Esophagus muscularis mucosa (tissue), 4 donors: Measurements from ENCODE around the gene NBEA. TPM values are rescaled to one million over a fixed set of nuclear protein-coding genes. Genes with fewer than 3 reads are reported as not detected.

Experiments used
- DNase-seq: peaks from one replicate; pipeline ENCODE4 v3.0.0-alpha.2; 2017; ENCODE audit errors: extremely low spot score
- H3K27ac ChIP-seq, 4 donors: fragments of 200-600 bp; sonication (generic); replicated peaks in 1 of 4; 1 replicate in 3 of 4; 2 replicates in 1 of 4; pipeline ENCODE4 v1.5.1; 2016 to 2019; ENCODE audit warnings: mild to moderate bottlenecking in 1 of 4
- H3K27me3 ChIP-seq, 4 donors: fragments of 200-600 bp; sonication (generic); one replicate each; pipeline versions ENCODE4 v1.5.1 to v1.6.0; 2016 to 2019
- H3K36me3 ChIP-seq, 4 donors: fragments of 200-600 bp; sonication (generic); one replicate each; pipeline ENCODE4 v1.5.1; 2016 to 2019
- H3K4me1 ChIP-seq, 4 donors: fragments of 200-600 bp; sonication (generic); one replicate each; pipeline ENCODE4 v1.5.1; 2016 to 2019
- H3K4me3 ChIP-seq, 4 donors: fragments of 200-600 bp; sonication (generic); 1 replicate in 2 of 4; 2 replicates in 2 of 4; pipeline ENCODE4 v1.5.1; 2016 to 2019; ENCODE audit warnings: mild to moderate bottlenecking in 4 of 4, moderate library complexity in 1 of 4
- H3K9me3 ChIP-seq, 4 donors: fragments of 200-600 bp; sonication (generic); 1 replicate in 3 of 4; 2 replicates in 1 of 4; pipeline ENCODE4 v1.5.1; 2016 to 2019
- EP300 ChIP-seq: sonication (generic); formaldehyde crosslinking; IDR thresholded peaks from one replicate; pipeline ENCODE4 v1.6.1; 2017; ENCODE audit warnings: antibody characterized with exemption
- POLR2A ChIP-seq: fragments of 450-650 bp; IDR thresholded peaks from one replicate; pipeline ENCODE4 v1.6.1; 2017; ENCODE audit warnings: antibody characterized with exemption, moderate library complexity, mild to moderate bottlenecking, low read depth
- POLR2AphosphoS5 ChIP-seq, 2 donors: sonication (generic); formaldehyde crosslinking; IDR thresholded peaks; one replicate each; pipeline ENCODE4 v1.6.1; 2017; ENCODE audit warnings: antibody characterized with exemption in 2 of 2
- WGBS: methylation state at CpG from one replicate; pipeline ENCODE4 v1.1.5; 2018; 5-methylcytosine and 5-hydroxymethylcytosine counted together
- intact Hi-C: fragments of 100-400 bp; cut with DNase I; formaldehyde crosslinking; loops from one replicate; pipeline ENCODE4 v1.15.1; 2023
- total RNA-seq, 4 donors: library from RNA; depleted of rRNA; stranded (reverse); fragments of >200 nt; gene quantifications; one replicate each; pipeline versions ENCODE4 v1.1.0 to v1.2.1, GENCODE V29; 2016
- TF ChIP-seq, protein P1 (sequence below), 3 experiments: fragments of 200-600 bp in 2 of 3; fragments of 450-650 bp in 1 of 3; sonication (generic) in 2 of 3; IDR thresholded peaks; one replicate each; pipeline ENCODE4 v1.5.1; 2017 to 2019; ENCODE audit warnings: antibody characterized with exemption in 3 of 3, mild to moderate bottlenecking in 2 of 3, moderate library complexity in 1 of 3

NBEA gene
- total RNA-seq, 4 donors from 2014 or later, result 21.0 to 30.8 (median 25.0) TPM

DNA sequence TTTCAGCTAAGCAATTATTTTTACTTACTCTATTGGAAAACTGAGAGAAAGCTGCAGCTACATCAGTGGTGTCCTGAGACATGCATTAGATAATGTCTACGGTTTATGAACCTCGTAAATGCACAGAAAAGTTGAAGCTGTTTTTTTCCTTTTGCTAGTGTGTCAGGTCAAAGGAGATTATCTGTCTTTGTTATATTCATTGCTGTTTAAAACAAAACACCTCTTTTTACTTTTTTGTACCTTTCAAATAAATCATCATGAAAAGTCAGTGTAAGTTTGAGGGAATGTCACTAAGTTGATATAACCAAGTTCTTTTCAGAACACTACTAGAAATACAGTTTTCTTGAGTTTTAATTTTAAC lies 2.2 kb downstream of the NBEA start:
- peak overlapping the region in 1 of 4 donors; percentile 92 for H3K27ac ChIP-seq

DNA sequence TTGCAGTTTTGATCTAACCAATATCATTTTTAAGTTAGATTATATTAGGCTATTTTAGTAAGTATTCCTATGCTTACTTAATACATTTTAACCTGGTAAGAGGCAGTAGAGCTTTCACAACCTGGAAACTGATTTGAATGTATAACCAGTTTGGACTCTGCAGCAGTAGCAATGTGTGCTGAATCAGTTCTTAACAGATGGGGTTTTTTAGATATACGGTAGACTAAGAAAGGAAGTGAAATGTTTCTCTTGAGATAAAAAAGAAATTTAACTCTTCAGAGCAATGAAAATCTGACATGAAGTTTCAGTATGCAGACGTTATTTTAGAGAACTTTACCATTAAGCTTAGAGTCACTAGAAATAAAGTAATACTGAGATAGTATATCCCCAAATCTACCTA lies 2.7 kb downstream of the NBEA start:
- intact Hi-C loops, result loop anchor here (10.0 kb wide), 1 partner anchor 850 kb away; no protein-coding TSS in a partner anchor
- H3K4me3 ChIP-seq, result peak overlapping the region in 3 of 4 donors; percentile 84 to 95 (median 90)
- H3K27ac ChIP-seq, result no peak overlapping the region
- H3K27me3 ChIP-seq, result no peaks in the 10 kb centered on the region
- no peaks in the 10 kb centered on the region for H3K9me3 ChIP-seq
- WGBS, result 29% methylated on average over 2 of the region's 2 CpGs
- no peak for DNase-seq
- H3K36me3 ChIP-seq, result no peaks in the 10 kb centered on the region
- TF ChIP-seq POLR2AphosphoS5 (IDR thresholded peaks at IDR 0.05) (no peak), POLR2A (no peak), EP300 (no peak)
- TF ChIP-seq, protein P1, sequence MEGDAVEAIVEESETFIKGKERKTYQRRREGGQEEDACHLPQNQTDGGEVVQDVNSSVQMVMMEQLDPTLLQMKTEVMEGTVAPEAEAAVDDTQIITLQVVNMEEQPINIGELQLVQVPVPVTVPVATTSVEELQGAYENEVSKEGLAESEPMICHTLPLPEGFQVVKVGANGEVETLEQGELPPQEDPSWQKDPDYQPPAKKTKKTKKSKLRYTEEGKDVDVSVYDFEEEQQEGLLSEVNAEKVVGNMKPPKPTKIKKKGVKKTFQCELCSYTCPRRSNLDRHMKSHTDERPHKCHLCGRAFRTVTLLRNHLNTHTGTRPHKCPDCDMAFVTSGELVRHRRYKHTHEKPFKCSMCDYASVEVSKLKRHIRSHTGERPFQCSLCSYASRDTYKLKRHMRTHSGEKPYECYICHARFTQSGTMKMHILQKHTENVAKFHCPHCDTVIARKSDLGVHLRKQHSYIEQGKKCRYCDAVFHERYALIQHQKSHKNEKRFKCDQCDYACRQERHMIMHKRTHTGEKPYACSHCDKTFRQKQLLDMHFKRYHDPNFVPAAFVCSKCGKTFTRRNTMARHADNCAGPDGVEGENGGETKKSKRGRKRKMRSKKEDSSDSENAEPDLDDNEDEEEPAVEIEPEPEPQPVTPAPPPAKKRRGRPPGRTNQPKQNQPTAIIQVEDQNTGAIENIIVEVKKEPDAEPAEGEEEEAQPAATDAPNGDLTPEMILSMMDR (IDR thresholded peaks at IDR 0.05), result no peak
- H3K4me1 ChIP-seq, result peaks cover 11 to 42% (median 34%) of the 10 kb centered on the region in 4 donors

More for the DNA sequence above, 2.2 kb downstream of the NBEA start:
- no peak for DNase-seq
- no peaks in the 10 kb centered on the region for H3K9me3 ChIP-seq
- TF ChIP-seq POLR2AphosphoS5 (IDR thresholded peaks at IDR 0.05) (no peak), POLR2A (no peak), EP300 (no peak)
- TF ChIP-seq, protein P1 (IDR thresholded peaks at IDR 0.05), result no peak
- peak overlapping the region; percentile 84 to 95 (median 92) for H3K4me3 ChIP-seq
- intact Hi-C loops, result loop anchor here (10.0 kb wide), 1 partner anchor 851 kb away; no protein-coding TSS in a partner anchor
- H3K36me3 ChIP-seq, result no peaks in the 10 kb centered on the region
- H3K27me3 ChIP-seq, result no peaks in the 10 kb centered on the region
- H3K4me1 ChIP-seq, result peaks cover 11 to 42% (median 34%) of the 10 kb centered on the region in 4 donors
- WGBS, result 78% methylated on average over 2 of the region's 2 CpGs

DNA sequence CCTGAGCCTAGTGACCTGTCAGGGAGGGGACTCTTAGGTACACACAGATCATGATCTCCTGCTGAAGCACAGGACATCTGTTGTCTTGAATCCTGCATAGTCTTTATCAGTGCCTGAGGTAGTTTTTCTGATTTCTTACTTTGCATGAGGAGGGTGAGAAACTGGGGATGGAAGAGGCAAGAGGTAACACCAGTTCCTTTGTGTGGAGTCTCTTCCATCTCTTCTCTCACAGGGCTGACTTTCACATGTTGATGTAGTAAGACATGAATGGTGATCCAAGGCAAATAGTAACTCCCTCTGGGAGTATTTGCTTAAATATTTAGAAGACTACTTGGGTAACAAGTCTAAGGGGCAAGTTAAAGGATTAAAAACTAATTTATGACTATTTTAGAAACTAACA lies 9.5 kb downstream of the NBEA start:
- Histone ChIP-seq H3K9me3 (no peaks in the 10 kb centered on the region), H3K27ac (no peak overlapping the region), H3K27me3 (no peaks in the 10 kb centered on the region), H3K36me3 (no peaks in the 10 kb centered on the region), H3K4me3 (no peak overlapping the region), H3K4me1 (no peaks in the 10 kb centered on the region)
- no peak for TF ChIP-seq EP300
- TF ChIP-seq POLR2AphosphoS5 (IDR thresholded peaks at IDR 0.05), result no peak
- no peak for TF ChIP-seq POLR2A
- TF ChIP-seq, protein P1 (IDR thresholded peaks at IDR 0.05), result no peak
- DNase-seq, result no peak
- intact Hi-C loops, result no loop called here

DNA sequence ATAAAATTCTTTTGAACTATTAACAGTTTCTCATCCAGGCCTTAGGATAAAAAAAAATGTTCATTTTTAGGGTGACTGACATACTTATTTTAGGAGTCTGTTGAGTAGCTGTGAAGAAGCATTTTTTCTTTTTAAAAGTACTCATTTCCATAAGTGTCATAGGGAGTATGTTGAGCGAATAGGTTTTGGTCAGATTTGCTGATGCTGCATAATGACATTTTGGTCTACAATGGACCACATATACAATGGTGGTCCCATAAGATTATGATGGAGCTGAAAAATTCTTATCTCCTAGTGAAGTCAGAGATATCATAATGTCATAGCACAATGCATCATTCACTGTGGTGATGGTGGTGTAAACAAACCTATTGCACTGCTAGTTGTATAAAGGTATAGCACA lies 17.4 kb downstream of the NBEA start:
- no peaks in the 10 kb centered on the region for H3K27me3 ChIP-seq
- intact Hi-C loops, result no loop called here
- H3K27ac ChIP-seq, result no peak overlapping the region
- H3K4me3 ChIP-seq, result no peak overlapping the region
- H3K36me3 ChIP-seq, result no peaks in the 10 kb centered on the region
- H3K9me3 ChIP-seq, result no peaks in the 10 kb centered on the region
- 100% methylated on average over 1 of the region's 1 CpG for WGBS
- TF ChIP-seq POLR2A, result no peak
- TF ChIP-seq, protein P1 (IDR thresholded peaks at IDR 0.05), result no peak
- TF ChIP-seq POLR2AphosphoS5 (IDR thresholded peaks at IDR 0.05), result no peak
- DNase-seq, result no peak
- H3K4me1 ChIP-seq, result peaks cover 0 to 10% (median 7%) of the 10 kb centered on the region in 4 donors

DNA sequence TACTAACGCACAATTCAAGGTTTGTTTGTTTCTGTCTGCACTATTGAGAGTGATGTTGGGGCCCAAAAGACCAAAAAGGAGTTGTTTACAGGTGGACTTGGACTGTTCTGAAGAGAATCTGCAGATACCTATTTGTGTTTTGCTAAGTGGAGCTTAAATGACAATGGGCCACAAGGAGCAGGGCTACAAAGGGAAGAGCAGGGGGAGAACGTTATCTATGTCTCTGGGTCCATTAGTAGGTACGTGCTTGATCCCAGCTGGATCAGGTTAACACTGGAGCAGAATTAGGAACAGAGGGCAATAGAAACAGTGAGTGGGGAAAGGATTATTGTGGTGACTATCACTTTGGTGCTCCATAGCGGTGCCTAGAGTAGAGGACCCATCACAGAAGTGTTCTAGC lies 22.5 kb downstream of the NBEA start:
- Histone ChIP-seq H3K4me3 (no peak overlapping the region), H3K27me3 (no peaks in the 10 kb centered on the region), H3K4me1 (peaks cover 0 to 10% (median under 1%) of the 10 kb centered on the region in 4 donors), H3K9me3 (peaks cover 0 to 1% (median 0%) of the 10 kb centered on the region in 4 donors), H3K27ac (no peak overlapping the region), H3K36me3 (no peaks in the 10 kb centered on the region)
- no peak for TF ChIP-seq EP300
- TF ChIP-seq, protein P1 (IDR thresholded peaks at IDR 0.05), result no peak
- TF ChIP-seq POLR2A, result no peak
- no peak for TF ChIP-seq POLR2AphosphoS5 (IDR thresholded peaks at IDR 0.05)
- DNase-seq, result no peak
- 96% methylated on average over 4 of the region's 4 CpGs for WGBS
- intact Hi-C loops, result no loop called here
